Endothelial cell of umbilical vein (primary cell): ENCODE results near the gene RDH14. TPM values are rescaled to one million over a fixed set of nuclear protein-coding genes. Genes with fewer than 3 reads are reported as not detected.

Experiments
- BruUV-seq: library from RNA; stranded (reverse); fragments of 400-500 nt; replicated peaks from 2 replicates; lab custom pipeline; 2021; lab: Mats Ljungman, UMichigan
- CTCF ChIA-PET: fragments of 300-600, 350-600 bp; sonication (Branson Sonifier 250); formaldehyde crosslinking; loops from one replicate; lab custom pipeline; 2021; ENCODE audit warnings: antibody characterized with exemption, inconsistent platforms; lab: Charles Lee
- POLR2A ChIA-PET: fragments of 300-600, 350-600 bp; sonication (Branson Sonifier 250); formaldehyde crosslinking; loops from one replicate; lab custom pipeline; 2021; ENCODE audit warnings: antibody characterized with exemption, inconsistent platforms; lab: Charles Lee
- DNase-seq: peaks from one replicate; pipeline ENCODE4 v3.0.0-alpha.2; 2011; ENCODE audit warnings: low read depth, low spot score
- FAIRE-seq: peaks from 2 replicates; lab custom pipeline; 2011; peaks lifted over from hg19 to GRCh38; lab: Jason Lieb, UNC
- H2AFZ ChIP-seq: 2 replicates; pipeline ENCODE4 v1.6.0; 2012; ENCODE audit warnings: low read depth, low read length, control low read depth, inconsistent platforms
- H3K27ac ChIP-seq: 2 replicates; pipeline ENCODE4 v1.5.1; 2011; ENCODE audit warnings: low read depth, mild to moderate bottlenecking, control low read depth, low read length, moderate library complexity; ENCODE audit not compliant: insufficient read depth
- H3K27me3 ChIP-seq, 2 experiments: 2 replicates each; pipeline versions ENCODE4 v1.6.0 to v1.6.1; 2011; ENCODE audit warnings: low read length in 2 of 2, mixed read lengths in 1 of 2; ENCODE audit not compliant: control insufficient read depth in 2 of 2, insufficient read depth in 2 of 2
- H3K36me3 ChIP-seq, 2 experiments: 2 replicates in 1 of 2; 3 replicates in 1 of 2; pipeline ENCODE4 v1.5.1; 2011; ENCODE audit warnings: low read length in 2 of 2, mild to moderate bottlenecking in 1 of 2, moderate library complexity in 1 of 2; ENCODE audit not compliant: control insufficient read depth in 2 of 2, insufficient read depth in 2 of 2; ENCODE audit errors: extremely low read depth in 1 of 2
- H3K4me1 ChIP-seq: 3 replicates; pipeline ENCODE4 v1.5.1; 2011; ENCODE audit warnings: mild to moderate bottlenecking, low read length; ENCODE audit not compliant: control insufficient read depth, insufficient read depth; ENCODE audit errors: extremely low read depth
- H3K4me2 ChIP-seq: 2 replicates; pipeline ENCODE4 v1.6.1; 2011; ENCODE audit warnings: low read length, control low read depth, mixed read lengths; ENCODE audit not compliant: insufficient read depth
- H3K4me3 ChIP-seq, 3 experiments: fragments of 200-600 bp in 1 of 3; sonication (generic), shearing (Covaris generic) in 1 of 3; replicated peaks in 1 of 3; 2 replicates each; pipeline ENCODE4 v1.5.1; 2011 to 2016; ENCODE audit warnings: control low read depth in 3 of 3, low read length in 3 of 3, mild to moderate bottlenecking in 2 of 3, inconsistent platforms in 1 of 3, low read depth in 1 of 3, moderate library complexity in 1 of 3; ENCODE audit not compliant: insufficient read depth in 1 of 3
- H3K79me2 ChIP-seq: 2 replicates; pipeline ENCODE4 v1.6.0; 2012; ENCODE audit warnings: low read length, inconsistent platforms; ENCODE audit not compliant: control insufficient read depth, insufficient read depth
- H3K9ac ChIP-seq: replicated peaks from 2 replicates; pipeline ENCODE3; 2011; ENCODE audit warnings: low read length, control low read depth; ENCODE audit not compliant: insufficient read depth; ENCODE audit errors: extremely low read depth
- H3K9me1 ChIP-seq: replicated peaks from 3 replicates; pipeline ENCODE4 v1.6.0; 2011; ENCODE audit warnings: mild to moderate bottlenecking, low read length; ENCODE audit not compliant: control insufficient read depth, insufficient read depth; ENCODE audit errors: extremely low read depth
- H3K9me3 ChIP-seq: replicated peaks from 2 replicates; pipeline ENCODE4 v1.5.1; 2012; ENCODE audit warnings: low read length, inconsistent platforms; ENCODE audit not compliant: control insufficient read depth, insufficient read depth
- H4K20me1 ChIP-seq: replicated peaks from 2 replicates; pipeline ENCODE3; 2011; ENCODE audit warnings: mild to moderate bottlenecking, low read length; ENCODE audit not compliant: control insufficient read depth, insufficient read depth; ENCODE audit errors: extremely low read depth
- CTCF ChIP-seq, 2 donors: IDR thresholded peaks; 1 replicate in 1 of 2; 2 replicates in 1 of 2; pipeline ENCODE4 v1.5.1; 2011; ENCODE audit warnings: low read length in 2 of 2, mild to moderate bottlenecking in 2 of 2, moderate library complexity in 2 of 2, control low read depth in 1 of 2, inconsistent platforms in 1 of 2, low read depth in 1 of 2; ENCODE audit not compliant: insufficient read depth in 1 of 2; ENCODE audit errors: extremely low read depth in 1 of 2
- EZH2 ChIP-seq: IDR thresholded peaks from 2 replicates; pipeline ENCODE4 v1.6.1; 2012; ENCODE audit warnings: borderline replicate concordance, low read depth, mild to moderate bottlenecking, moderate library complexity, low read length, inconsistent platforms; ENCODE audit not compliant: severe bottlenecking
- FOS ChIP-seq: IDR thresholded peaks from 2 replicates; pipeline ENCODE4 v1.6.1; 2011; ENCODE audit warnings: mild to moderate bottlenecking, low read length, moderate library complexity, borderline replicate concordance; ENCODE audit not compliant: insufficient read depth
- GATA2 ChIP-seq: IDR thresholded peaks from 2 replicates; pipeline ENCODE4 v1.7.0; 2011; ENCODE audit warnings: low read depth, mild to moderate bottlenecking, moderate library complexity, mixed read lengths, low read length; ENCODE audit not compliant: insufficient read length, insufficient read depth
- JUN ChIP-seq: IDR thresholded peaks from 2 replicates; pipeline ENCODE4 v1.6.1; 2011; ENCODE audit warnings: borderline replicate concordance, low read depth; ENCODE audit not compliant: insufficient read length, insufficient read depth
- MYC ChIP-seq: IDR thresholded peaks from one replicate; pipeline ENCODE4 v1.6.1; 2011; ENCODE audit warnings: mild to moderate bottlenecking, low read depth, low read length
- POLR2A ChIP-seq: IDR thresholded peaks from 2 replicates; pipeline ENCODE4 v1.6.1; 2012; ENCODE audit warnings: low read depth, mild to moderate bottlenecking, control low read depth, low read length
- POLR2AphosphoS5 ChIP-seq: IDR thresholded peaks from 2 replicates; pipeline ENCODE4 v1.6.1; 2012; ENCODE audit warnings: low read depth, mild to moderate bottlenecking, control low read depth, low read length, moderate library complexity; ENCODE audit not compliant: insufficient read depth
- dilution Hi-C: fragments of 300-500 bp; cut with MboI; formaldehyde crosslinking; loops from one replicate; pipeline ENCODE4 v1.15.0; 2019; ENCODE audit warnings: low sequenced_read_pairs; ENCODE audit not compliant: extremely low pct_ligation_motif_present
- intact Hi-C: fragments of 100-400 bp; cut with micrococcal nuclease; formaldehyde crosslinking; loops from one replicate; pipeline ENCODE4 v1.10.0; 2022
- polyA plus RNA-seq, 4 experiments: library from polyadenylated mRNA; depleted of rRNA in 3 of 4; stranded (reverse) in 3 of 4; unstranded in 1 of 4; fragments of >200 nt; gene quantifications; 2 replicates each; pipeline versions ENCODE4 v1.2.1 to v1.2.3, GENCODE V29; 2011 to 2012; ENCODE audit warnings: missing spikeins in 1 of 4
- total RNA-seq: library from RNA; stranded (reverse); gene quantifications from 2 replicates; pipeline ENCODE4 v1.2.3, GENCODE V29; 2021
- TF ChIP-seq, protein P1 (sequence below): IDR thresholded peaks from 2 replicates; pipeline ENCODE4 v1.6.1; 2011; ENCODE audit not compliant: insufficient read depth, insufficient read length

The RDH14 gene
- total and polyA plus RNA-seq, 2 donors (not counting 3 experiments of a cell fraction or from before 2014, with no cell fraction given) = 8.8 to 12.4 TPM

DNA sequence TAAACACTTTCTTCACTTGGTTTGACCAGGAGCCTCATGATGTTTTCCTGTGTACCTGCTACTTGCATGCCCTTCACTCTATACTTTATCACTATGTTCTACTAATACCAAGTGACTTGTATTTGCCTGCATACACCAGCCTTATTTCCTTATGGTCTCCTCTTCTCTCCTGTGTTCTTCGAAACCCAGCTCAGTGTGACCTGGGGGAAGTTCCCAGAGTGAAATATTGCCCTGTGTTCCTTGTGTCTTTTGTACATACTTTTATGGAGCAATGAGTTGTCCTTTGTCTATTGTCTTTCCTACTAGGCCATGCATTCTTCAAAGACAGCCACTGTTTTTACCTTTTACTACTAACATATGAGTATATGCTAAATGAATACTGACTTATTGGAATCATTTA is 28.3 kb upstream of the RDH14 start:
- dilution Hi-C loops = no loop called here
- no peak overlapping the region for H3K27ac ChIP-seq
- FAIRE-seq (no peak), DNase-seq (no peak)
- no peak overlapping the region for H2AFZ ChIP-seq
- H3K4me2 ChIP-seq = no peak overlapping the region
- BruUV-seq = no TSS peak
- H3K79me2 ChIP-seq = no peaks in the 10 kb centered on the region
- H3K27me3 ChIP-seq = no peaks in the 10 kb centered on the region
- H3K9me3 ChIP-seq = no peaks in the 10 kb centered on the region
- CTCF ChIA-PET = no interaction called here
- no peaks in the 10 kb centered on the region for H4K20me1 ChIP-seq
- TF ChIP-seq POLR2AphosphoS5 (no peak), JUN (no peak), FOS (no peak), MYC (no peak), CTCF (IDR thresholded peaks at IDR 0.05; ENCODE audit: extremely low read depth in 1 of 2, insufficient read depth in 1 of 2, low read depth in 1 of 2, low read length in 2 of 2) (no peak), POLR2A (no peak), EZH2 (no peak), GATA2 (no peak)
- TF ChIP-seq, protein P1, sequence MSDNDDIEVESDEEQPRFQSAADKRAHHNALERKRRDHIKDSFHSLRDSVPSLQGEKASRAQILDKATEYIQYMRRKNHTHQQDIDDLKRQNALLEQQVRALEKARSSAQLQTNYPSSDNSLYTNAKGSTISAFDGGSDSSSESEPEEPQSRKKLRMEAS = no peak
- no peaks in the 10 kb centered on the region for H3K9me1 ChIP-seq
- intact Hi-C loops = no loop called here
- no peaks in the 10 kb centered on the region for H3K36me3 ChIP-seq
- no peak overlapping the region for H3K4me3 ChIP-seq
- no peaks in the 10 kb centered on the region for H3K4me1 ChIP-seq
- H3K9ac ChIP-seq = no peak overlapping the region
- POLR2A ChIA-PET = no interaction called here
